GM18868 (cell line): ENCODE data around the gene HSD17B12.

ENCODE experiments used
- ATAC-seq: cut with Tn5 transposase; IDR thresholded peaks from one replicate; pipeline ENCODE4 v1.9.1; 2021; ENCODE audit warnings: mild to moderate bottlenecking, moderate library complexity; ENCODE audit not compliant: unreplicated experiment

HSD17B12 gene

DNA sequence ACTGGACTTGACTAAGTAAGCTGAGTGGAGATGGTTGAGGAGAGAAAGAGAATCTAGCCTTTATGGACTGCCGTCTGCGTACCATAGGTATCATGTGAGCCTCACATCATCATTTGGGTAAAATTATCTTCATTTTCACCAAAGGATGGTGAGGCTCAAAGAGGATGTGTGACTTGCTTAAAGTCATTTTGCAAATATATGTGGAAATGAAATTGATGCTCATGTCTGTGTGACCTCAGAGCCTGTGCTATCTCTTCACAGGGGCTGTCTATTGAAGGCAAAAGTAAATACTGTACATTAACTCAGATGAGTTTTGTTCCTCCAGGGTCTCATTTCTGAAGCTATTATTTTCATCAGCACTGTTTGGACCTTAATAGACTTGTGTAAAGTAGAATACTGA lies 116.8 kb downstream of the HSD17B12 start:
- ATAC-seq = peak; percentile 57

DNA sequence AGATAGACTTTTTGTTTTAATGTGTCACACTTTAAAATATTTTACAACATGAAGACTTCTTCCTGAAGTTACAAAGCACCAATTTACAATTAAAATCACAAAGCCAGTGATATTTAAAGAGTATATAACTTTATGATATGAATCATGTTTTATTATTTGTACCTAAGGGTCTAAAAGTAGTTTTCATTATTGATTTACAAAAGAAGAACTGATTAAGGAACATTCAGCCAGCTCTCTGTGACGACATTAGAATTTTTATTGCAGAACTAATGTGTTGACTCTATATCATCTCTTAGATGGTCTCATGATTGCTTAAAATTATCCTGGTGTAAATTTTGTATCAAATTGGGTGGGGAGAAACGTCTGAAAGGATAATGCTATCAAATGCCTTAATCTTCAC lies 117.3 kb downstream of the HSD17B12 start:
- ATAC-seq = no peak

DNA sequence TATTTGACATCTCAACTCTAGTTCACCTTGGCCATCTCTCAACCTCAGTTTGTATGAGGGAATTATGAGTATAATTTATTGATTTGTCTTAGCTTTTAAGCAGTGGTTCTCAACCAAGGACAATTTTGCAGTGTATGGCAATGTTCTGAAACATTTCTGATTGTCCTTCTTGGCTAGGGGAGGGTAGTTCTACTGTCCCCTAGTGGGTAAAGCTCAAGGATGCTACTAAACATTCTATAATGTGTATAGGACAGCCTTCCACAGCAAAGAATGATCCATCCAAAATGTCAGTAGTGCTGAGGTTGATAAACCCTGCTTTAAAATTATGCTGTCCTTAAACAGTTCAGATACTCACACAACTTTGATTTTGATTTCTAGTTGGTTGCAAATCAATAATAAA lies 122.0 kb downstream of the HSD17B12 start:
- ATAC-seq = no peak

DNA sequence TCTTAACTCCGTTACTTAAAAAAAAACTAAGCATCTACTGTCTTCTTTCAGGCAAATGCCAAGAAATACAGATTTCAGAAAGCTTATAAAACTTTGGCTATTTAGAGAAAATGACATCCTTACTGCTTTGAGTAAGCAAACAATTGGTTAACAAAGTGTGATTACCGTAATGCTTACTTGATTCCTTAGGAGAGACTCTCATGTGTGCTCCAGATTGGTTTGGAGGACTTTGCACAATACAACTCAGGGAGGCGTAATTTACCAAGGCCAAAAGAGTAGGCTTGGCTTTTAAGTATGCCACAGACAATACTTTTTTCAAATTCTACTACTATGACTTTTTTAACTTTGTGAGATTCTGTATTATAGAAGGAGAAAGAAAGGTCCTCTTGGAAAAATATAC lies 123.2 kb downstream of the HSD17B12 start:
- no peak for ATAC-seq

DNA sequence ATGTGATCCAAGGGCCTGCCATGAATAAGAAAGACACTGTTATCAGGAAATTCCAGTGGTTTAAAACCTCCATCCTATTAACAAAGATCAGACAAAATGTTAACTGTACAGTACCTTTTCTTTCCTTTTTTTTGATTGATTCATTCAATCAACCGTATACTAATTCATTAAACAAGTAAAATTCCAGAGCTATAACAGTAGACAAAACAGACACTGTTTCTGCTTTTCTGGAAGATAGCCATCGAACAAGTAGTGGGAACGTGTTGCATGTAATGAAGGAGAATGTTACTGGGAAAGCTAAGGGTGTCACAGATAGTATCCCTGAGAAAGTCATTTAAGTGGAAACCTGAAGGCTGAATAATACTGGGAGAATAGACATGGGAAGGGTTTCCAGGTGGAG lies 126.4 kb downstream of the HSD17B12 start:
- no peak for ATAC-seq

DNA sequence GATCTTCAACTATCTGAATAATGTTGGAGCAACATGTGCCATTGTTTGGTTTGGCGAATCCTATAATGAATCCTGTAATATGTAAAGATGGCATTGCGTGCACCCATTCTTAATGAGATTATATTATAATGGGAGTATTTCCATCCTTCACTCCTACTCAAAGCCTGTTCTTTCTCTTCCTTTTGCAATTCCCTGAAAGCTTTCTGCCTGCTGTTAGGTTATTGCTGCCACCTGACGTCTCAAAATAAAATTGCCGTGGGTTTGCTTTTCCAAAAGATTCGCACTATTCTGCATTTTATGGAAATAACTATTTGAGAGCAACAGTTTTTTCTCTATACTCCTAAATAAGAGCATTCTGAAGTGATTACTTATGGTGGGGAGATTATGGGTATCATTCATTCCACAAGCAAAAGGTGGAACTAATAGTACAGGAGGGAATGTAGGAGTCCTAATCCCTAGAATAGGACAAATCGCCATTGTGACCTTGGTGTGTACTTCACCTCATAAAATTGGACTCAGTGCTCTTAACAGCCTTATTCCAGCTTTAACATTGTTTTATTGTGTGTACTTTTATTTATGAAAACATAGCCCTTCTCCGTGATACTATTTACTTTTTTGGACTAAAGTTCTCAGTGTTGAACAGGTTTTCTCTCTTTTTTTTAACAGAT lies 130.5 kb downstream of the HSD17B12 start:
- ATAC-seq = no peak

DNA sequence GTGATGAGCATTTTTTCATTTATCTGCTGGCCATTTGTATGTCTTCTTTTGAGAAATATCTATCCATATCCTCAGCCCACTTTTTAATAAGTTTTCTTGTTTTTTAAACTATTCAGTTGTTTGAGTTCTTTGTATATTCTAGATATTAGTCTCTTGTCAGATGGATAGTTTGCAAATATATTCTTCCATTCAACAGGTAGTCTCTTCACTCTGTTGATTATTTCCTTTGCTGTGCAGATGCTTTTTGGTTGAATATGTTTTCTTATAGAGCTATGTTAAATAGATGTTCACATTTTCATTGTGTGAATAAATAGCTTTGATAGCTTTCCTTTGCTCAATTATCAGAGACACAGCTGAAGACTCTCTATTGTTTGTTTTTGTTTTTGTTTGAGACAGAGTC lies 131.9 kb downstream of the HSD17B12 start:
- no peak for ATAC-seq

DNA sequence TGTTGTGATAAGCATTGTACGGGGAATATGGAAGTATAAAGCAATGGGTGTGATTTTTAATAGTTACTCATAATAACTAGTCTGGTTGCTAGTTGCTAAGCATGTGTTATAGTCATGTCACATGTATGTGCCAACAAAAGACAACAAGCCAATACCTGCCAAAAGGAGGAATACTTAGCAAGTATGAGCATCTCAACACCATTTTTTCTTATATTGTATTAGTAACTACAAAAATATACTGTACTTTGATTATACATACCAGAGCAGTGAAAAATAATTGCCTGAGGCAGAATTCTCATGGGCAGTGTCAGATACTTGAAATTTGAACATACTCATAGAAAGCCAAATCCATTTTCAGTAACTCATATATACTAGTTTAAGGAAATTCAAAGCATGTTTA lies 137.7 kb downstream of the HSD17B12 start:
- ATAC-seq = no peak

DNA sequence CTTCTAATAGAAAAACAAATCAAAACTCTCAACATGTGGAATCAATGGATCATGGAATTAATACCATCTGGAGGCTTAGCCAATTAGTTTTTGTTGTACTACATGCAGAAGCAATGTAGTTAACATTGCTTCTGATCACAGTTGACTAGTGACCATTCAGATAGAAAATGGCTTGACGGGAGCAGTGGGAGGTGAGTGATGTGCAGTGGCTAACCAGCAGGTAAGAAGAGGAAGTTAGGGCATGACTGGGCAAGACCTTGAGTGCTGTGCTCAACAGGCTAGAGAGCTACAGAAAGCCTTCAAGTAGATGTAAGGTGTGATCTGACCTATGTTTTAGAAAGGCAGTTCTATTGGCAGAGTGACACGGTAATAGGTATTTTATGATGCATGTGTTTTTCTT lies 139.4 kb downstream of the HSD17B12 start:
- no peak for ATAC-seq

DNA sequence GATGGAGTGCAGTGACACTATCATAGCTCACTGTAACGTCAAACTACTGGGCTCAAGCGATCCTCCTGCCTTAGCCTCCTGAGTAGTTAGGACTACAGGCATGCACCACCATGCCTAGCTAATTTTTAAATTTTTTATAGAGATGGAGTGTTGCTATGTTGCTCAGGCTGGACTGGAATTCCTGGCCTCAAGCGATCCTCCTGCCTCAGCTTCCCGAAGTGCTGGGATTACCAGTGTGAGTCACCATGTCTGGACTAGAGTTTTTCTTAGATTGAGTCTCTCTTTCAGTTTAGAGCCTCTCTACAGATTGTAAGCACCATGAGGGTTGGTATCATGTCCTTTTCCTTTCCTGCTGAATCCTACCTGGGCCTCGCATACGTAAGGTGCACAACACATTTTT lies 142.8 kb downstream of the HSD17B12 start:
- no peak for ATAC-seq

DNA sequence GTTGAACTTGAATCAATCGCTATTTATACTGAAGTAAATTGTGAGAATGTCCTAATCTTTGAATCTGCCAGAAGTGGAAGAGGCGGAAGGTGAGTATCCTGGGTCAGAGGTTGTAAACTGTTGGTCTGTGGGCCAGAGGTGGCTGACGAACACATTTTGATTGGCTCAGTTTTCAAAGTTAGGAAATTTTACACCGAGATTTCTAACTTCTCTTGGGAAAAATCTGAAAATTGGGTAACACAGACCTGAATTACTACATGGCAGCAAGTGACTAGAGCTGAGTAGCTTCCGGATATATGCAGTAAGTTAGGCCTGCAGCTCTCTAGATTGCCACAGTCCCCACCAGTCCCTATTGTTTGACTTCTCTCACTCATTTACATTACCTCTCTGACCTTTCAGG lies 143.3 kb downstream of the HSD17B12 start:
- no peak for ATAC-seq

DNA sequence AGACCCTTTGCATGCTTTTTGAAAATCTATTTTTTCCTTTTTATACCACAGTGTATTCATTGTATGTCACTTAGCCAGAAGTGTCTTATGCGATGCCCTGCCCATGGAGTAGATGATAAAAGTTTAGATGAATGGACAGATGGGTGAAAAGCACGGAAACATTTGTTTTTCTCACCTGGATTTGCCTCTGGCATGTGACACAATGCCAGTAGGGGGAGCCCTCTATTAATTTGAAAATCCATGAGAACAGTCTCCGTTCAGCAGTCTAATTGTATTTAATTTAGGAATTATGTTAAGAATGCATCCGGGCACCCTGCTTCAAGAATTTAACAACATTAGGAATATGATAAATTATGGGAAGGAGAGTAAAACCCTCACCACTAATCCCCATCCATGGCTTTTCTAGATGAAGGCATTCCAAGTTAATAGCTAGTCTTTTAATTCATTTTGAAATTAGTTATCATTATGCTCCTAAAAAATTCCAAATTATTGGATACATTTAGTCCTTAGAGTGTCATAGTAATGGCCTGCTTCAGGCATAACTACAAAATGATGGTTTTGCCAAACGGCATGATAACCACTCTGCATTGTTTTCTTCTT lies 144.8 kb downstream of the HSD17B12 start:
- no peak for ATAC-seq

DNA sequence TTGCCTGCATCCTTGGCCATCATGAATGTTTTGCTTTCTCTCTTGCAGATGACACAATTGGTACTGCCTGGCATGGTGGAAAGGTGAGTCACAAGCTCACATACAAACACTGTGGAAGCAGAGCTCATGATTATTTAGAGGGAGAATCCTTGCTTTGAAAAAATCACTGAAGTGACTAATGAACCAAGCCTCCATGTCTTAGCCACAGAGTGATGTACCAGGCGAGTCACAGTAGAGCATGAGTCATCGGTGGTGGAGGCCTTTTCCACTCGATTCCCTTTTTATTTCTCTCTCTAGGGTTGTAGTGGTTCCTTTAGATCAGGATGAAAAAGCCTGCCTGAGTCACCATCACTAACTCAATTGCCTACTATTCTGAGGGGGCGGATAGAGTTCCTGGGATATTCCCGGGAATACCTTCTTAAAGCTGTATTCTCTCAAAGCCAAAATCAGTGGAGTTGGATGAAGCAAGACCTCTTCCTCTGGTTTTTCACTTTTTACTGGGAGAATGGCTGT lies 150.4 kb downstream of the HSD17B12 start:
- peak; percentile 76 for ATAC-seq

DNA sequence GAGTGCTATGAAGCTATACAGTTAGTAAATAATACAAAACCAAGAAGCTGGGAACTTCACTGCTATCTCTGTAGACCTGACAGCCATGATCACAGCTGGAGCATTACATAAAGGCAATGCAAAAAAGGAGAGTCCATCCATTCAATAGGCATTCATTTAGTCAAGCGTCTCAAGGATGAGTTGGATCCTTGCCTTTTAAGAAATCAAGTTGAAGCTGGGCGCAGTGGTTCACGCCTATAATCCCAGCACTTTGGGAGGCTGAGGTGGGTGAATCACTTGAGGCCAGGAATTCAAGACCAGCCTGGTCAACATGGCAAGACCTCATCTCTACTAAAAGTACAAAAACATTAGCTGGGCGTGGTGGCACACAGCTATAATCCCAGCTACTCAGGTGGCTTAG lies 152.0 kb downstream of the HSD17B12 start:
- ATAC-seq = no peak

DNA sequence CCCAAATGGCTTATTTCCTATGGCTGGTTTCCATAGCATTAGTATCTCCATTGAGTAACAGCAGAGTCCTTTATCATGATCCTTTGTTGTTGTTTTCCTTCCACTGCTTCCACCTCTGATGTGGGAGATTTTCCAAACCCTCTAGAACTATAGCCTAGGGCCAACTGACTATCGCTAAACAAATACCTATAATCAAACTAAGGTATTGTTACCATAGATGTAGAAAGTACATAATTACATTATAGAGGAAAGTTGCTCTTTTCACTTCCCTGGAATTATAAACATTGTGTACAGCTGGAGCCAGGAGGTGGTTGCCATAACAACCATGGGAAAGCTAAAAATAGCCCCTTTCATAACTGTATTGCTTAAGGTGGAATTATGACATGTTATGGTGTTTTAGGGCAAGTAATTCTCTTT lies 153.1 kb downstream of the HSD17B12 start:
- no peak for ATAC-seq

DNA sequence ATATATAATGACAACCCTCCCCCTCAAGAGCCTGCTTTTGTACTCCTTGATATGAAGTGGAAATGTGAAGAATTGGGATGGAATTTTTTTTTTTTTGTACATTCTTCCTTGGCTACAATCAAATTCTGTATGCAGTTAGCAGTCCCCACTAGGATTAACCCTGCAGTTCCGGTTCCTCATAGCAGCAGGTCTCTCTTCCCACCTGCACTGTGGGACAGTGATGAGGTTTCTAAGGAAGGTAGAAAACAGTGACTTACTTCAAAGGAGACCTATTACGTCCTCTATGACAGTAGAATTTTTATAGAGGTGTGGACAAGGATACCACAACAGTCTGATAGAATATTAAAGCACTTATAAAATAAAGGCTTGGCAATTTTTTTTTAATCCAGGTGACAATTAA lies 153.7 kb downstream of the HSD17B12 start:
- no peak for ATAC-seq

DNA sequence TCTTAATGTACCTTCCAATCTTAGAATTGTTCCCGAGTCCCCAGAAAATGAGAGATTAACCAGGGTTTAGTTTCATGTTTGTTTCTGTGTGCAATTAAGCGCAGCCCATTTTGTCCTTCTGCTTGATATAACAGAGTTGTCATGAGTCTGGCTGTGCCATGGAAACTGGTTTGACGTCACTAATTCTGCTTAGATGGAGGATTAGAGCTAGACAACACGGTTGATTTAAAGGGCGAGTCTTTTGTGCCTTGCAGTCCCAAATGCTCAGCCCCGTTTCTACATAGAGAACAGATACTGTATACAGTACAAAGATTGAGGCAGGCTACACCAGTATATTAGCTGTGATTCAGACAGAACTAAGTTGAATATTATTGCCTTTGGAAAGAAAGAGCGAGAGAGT lies 154.6 kb downstream of the HSD17B12 start:
- no peak for ATAC-seq

DNA sequence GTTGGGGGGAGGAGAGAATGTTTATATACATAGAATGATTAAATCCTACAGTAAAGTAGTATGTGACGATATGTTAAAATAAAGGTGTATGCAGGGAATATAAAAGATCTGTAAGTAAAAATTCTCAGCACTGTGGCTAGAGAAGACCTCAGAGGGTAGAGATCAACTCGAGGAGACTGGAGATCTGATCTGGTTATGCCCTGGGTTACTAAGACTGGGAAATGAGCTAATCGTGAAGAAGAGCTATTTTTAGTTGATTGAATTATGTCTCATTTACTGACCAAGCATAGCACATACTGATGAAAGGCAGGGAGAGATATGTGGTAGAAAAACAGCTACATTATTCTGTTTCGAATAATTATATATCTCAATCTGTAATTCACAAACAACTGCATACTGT lies 157.3 kb downstream of the HSD17B12 start:
- no peak for ATAC-seq

DNA sequence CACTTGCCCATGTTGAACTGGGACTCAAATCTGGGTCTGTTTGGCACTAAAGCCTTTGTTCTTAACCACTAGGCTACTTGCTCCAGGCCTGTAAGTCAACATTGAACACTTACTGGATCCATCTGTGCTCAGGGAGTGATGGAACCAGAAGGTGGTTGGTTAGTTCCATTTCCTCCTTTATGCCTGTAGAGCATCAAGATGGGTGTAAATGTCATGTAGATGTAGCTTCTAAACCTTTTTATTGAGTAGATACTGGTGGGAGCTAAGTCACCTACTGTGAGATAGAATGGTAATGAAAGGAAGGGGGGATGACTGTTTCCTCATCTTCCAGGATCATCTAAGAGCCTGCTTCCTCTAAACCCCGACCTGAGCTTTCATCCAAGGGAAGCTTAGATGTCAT lies 161.5 kb downstream of the HSD17B12 start:
- ATAC-seq = no peak

DNA sequence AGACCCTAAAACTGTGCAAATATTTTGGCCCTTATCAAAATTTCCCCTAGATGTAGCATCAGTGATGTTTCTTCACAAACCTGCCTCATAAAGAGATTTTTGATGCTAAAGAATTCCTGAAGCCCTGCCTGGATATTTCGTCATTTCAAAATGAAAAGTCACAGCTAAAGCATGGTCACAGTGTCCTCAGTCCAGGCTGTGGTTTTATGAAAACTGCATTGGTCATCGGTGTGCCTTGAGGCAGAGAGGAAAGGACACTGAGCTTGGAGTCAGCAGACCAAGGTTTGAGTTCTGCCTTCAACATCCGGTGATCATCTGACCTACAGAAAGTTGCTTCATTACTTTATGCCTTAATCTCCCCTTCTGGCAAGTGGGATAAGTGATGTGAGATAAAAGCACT lies 165.3 kb downstream of the HSD17B12 start:
- no peak for ATAC-seq

DNA sequence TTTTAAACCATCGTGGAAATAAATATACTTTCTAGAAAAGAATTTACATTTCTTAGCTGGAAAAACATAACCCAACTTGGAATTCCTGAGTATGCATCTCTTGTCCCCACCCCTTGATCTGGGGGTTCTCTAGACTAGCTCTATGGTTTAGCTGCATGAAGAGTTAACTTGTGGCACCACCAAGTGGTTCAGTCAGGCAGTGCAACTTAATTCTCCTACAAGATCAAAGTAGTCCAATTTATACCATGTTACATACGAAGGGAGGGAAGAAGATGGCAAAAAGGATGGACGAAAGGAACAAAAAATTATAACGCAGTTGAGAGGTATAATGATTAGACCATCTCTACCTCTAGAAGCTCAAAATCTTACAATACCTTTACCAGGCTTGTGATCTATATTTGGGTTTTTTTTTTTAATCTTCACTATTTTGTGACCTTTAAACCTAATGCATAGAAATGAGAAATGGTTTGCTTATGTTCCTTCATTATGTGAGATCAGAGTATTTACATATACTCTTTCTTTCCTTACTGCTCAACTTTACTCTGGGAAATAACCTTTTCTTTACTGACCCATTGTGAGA lies 171.6 kb downstream of the HSD17B12 start:
- peak; percentile 94 for ATAC-seq

DNA sequence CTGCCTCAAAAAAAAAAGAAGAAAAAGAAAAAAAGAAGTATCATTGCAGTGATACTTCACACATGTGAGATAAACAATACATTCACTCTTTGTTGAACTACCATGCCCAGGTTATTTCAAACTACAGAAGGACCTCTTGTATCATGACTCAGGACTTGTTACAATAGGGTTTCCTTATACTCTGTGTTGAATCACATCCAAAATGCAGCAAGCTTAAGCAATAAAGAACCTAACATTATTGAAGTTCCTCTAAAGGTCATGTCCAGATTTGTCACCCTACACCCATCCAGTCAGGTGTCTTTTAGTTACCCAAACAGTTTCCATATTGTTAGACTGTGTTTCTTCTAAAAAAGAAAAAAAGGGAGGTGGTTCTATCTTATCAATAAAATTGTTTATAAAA lies 173.2 kb downstream of the HSD17B12 start:
- no peak for ATAC-seq
